G401.6 (cell line): ENCODE results near the gene PRSS21.

Source experiments
- FAIRE-seq: peaks from 2 replicates; lab custom pipeline; 2012; peaks lifted over from hg19 to GRCh38; lab: Jason Lieb, UNC

The PRSS21 gene, protein sequence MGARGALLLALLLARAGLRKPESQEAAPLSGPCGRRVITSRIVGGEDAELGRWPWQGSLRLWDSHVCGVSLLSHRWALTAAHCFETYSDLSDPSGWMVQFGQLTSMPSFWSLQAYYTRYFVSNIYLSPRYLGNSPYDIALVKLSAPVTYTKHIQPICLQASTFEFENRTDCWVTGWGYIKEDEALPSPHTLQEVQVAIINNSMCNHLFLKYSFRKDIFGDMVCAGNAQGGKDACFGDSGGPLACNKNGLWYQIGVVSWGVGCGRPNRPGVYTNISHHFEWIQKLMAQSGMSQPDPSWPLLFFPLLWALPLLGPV

DNA sequence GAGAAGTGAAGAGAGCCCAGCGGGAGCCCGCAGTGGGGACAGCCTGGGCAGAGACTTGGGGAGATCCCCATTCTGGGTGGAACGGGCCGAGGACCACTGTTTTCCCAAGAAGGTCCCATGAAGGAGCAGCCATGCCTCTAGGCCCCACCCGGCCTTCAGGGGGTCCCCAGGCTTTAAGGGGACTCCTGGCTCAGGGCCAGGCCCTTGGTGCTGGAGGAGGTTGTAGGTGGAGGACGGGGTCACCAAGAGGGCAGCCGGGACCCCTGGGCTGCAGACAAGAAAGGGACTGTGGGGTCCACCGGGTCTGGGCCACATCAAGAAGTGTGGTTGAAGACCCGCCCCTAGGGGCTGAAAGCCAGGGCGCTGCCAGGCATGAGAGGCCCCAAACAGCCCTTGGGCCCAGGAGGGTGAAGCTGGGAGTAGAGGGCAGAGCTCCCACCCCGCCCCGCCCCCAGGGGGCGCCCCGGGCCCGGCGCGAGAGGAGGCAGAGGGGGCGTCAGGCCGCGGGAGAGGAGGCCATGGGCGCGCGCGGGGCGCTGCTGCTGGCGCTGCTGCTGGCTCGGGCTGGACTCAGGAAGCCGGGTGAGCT lies at the start of gene PRSS21:
TSS of gene PRSS21 (plus strand) at position 487 of the 589 bp plus-strand sequence. CDS start at position 519, 32 bp downstream.
- FAIRE-seq: no peak

DNA sequence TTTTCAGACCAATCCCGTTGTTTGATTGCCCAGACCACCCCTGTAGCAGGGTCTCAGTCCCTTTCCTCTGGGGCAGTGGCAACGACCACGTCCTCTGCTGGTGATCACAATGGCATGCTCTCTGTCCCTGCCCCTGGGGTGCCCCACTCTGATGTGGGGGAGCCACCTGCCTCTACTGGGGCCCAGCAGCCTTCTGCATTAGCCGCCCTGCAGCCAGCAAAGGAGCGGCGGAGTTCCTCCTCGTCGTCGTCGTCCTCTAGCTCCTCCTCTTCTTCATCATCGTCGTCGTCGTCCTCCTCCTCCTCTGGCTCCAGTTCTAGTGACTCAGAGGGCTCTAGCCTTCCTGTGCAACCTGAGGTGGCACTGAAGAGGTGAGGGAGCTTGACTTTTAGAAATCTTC lies 49.1 kb upstream of the PRSS21 start:
- FAIRE-seq: no peak

- no peak for FAIRE-seq
Measured at GRCh38 chr16:2768403-2769089, 48.5 kb upstream of the PRSS21 start.

DNA sequence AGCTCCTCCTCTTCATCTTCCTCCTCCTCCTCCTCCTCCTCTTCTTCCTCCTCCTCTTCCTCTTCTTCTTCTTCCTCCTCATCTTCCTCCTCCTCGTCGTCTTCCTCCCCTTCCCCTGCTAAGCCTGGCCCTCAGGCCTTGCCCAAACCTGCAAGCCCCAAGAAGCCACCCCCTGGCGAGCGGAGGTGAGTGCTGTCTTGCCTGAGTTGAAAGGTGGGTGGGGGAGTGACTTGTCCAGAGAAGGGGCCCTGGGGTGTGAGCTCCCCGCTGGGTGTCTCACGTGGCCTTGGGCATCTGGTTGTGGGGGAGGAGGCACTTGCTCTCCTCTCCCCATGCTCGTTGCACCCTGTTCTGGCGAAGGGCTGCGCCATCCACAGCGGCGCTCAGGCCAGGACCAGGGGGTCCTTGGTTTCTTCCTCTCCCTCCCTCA lies 47.9 kb upstream of the PRSS21 start:
- FAIRE-seq: no peak

DNA sequence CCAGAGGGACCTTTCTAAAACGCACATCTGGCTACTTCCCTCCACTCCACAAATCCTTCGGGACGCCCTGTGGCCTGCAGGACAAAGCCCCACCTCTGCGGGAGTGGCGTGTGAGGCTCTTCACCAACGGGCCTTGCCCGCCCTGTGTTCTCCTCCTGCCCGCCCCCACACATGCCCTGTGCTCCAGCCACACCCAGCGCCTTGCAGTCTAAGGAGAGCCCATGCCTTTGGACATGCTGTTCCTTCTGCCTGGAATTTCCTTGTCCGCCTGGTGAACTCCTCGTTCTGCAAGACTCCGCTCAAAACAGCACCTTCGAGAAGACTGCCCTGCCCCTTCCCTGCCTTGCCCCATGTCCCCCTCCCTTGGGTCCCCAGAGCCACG lies 47.4 kb upstream of the PRSS21 start:
- peak; percentile 68 for FAIRE-seq

GRCh38 chr16:2770057-2770951 lies 46.7 kb upstream of the PRSS21 start:
- FAIRE-seq: no peak

DNA sequence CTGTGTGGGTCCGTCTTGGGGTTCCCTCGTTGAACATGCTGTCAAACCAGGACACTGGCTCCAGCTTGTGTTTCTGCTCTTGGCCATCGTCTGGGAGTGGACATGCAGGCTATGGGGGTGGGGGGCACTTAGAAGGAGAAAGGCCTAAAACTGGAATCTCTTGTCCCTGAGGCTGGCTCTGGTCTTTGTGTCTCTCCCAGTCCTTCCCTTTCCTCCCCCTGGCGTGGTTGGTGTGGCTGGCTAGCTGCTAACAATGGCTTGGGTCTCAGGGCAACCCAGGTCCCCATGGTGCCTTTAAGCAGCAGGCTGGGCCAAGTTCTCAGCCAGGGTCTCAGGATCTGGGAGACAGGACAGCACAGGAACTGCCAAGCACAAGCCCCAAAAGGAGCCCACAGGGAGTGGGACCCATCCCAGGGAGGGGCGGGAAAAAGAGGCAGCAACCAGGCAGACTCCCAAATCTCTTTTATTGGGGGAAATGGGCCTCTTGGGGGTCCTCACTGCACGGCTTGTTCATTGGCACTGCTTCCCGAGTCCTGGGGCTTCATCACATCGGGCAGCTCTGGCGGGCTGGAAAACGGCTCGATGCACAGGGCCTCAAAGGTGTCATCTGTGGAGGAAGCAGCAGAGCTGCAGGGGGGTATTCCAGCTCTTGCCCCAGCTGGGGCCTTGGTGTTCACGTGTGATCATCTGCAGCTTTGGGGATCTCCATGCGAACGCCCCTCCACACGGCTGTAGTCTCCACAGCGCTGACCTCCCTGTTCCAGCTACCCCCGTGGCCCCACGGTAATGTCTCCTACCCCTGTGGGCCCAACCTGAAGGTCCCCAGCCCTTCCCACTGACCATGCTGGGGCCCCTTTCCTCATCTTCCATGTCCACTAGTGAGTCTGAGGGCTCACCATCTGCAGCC lies 45.3 kb upstream of the PRSS21 start:
- FAIRE-seq: no peak

DNA sequence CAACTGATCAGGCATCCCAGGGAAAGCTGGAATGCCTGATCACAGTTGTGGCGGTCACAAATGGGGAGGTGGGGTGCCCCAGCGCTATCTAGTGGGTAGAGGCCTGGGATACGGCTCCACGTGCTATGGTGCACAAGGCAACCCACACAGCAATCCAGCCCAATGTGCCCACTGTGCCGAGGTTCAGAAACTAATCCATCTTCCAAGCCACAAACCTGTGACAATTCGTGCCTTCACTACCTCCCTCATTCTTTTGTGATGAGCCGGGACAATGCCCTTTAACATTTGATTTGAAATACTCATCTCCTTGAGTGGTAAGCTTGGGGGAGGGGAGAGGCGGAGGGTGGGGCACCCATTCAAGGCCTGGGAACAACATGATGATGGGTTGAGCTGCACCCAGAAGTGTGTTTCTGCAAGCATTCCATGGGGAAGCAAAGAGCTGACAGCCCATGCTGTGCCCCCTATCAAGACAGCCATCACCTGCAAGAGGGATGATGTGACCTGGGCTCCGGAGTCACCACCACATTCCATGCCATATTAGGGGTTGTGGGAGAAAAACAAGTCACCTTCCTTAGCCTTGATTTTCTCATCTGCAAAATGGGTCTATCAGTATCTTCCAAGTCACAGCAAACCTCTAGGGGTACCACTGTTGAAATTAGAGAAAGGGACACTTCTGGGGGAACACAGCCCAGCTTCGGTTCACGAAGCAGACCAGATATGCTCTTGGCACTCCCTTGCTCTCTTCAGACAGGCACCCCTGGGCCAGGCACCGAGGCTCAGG lies 43.7 kb upstream of the PRSS21 start:
- no peak for FAIRE-seq

- no peak for FAIRE-seq
Measured at GRCh38 chr16:2774161-2774891, 42.7 kb upstream of the PRSS21 start.

- no peak for FAIRE-seq
Measured at GRCh38 chr16:2775131-2775716, 41.8 kb upstream of the PRSS21 start.

- FAIRE-seq: no peak
Measured at GRCh38 chr16:2775765-2776499, 41.1 kb upstream of the PRSS21 start.

GRCh38 chr16:2776500-2777139 lies 40.4 kb upstream of the PRSS21 start:
- no peak for FAIRE-seq

- FAIRE-seq: no peak
Measured at GRCh38 chr16:2777231-2777902, 39.7 kb upstream of the PRSS21 start, which contains the start of gene ELOB. TSS of gene ELOB (minus strand) at chr16:2777280. CDS start at chr16:2777239, 41 bp downstream.

DNA sequence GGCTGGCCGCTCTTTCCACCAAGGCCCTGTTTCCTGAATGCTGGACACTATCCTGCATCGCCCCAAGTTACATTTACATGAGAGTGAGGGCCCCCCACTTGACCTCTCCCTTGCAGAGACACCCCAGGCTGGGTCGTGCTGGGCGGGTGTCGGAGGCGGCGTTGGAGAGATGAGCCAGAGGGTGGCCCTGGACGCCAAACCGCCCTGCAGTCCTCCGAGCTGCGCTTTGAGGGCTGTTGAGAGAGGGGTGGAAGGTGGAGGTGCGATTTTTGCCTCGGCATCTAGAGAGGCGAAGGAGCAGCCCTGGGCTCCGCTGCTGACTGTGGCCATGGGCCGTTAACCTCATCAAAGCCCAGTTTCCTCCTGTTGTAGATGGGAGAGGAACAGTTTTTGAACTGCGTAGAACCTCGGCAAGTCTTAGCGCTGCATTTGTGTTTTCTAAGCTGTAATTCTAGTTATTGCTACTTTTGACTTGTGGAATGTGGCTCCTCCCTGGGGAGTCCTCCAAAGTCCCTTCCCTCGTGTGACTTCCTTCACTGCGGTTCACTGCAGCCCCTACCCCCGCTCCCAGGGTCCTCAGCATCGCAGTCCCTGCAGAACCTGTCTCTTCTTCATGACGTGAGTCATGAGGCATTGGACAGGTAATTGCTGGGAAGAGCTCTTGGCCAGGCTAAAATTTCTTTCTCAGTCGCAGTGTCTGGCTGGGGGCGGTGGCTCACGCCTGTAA lies 39.0 kb upstream of the PRSS21 start:
- FAIRE-seq: no peak

GRCh38 chr16:2778630-2778958 lies 38.4 kb upstream of the PRSS21 start:
- FAIRE-seq: no peak

DNA sequence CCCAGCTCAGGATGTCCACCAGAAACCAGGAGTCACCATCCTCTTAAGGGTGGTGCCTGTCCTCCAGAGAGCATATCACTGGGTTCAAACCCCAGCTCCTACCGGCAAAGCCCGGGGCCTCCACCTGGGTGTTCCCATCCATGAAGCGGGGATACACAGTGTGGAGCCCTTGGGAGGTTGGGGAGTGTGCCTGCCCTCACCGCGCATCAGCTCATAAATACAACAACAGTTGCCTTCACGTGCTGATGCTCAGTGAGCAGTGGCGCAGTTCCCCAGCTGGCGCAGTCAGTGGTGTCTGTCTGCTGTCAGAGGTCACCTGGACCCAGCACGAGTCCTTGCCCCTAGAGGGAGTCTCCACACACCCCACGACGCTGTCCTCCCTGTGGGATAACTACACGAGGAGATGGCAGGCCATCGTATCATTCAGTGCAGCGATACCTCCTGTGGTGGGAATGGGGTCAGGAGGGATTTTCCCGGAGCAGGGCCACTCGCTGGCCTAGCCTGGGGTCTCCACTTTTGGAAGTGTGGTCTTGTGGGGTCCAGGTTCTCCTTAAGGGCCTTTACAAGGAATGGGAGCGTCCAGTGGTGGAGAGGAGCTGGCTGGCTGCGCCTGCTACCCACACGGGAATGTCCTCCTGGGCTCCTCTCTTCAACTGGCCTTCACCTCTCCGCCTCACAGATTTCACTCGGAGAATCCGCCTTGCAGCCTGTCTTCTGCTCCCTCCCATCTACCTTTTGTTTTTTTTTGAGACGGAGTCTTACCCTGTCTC lies 37.7 kb upstream of the PRSS21 start:
- no peak for FAIRE-seq
